ENCODE data around the gene C1orf159. TPM values are rescaled to one million over a fixed set of nuclear protein-coding genes. Genes with fewer than 3 reads are reported as not detected.

The C1orf159 gene
- total RNA-seq = 10 to 100 TPM; 18.0 to 22.0 TPM

DNA sequence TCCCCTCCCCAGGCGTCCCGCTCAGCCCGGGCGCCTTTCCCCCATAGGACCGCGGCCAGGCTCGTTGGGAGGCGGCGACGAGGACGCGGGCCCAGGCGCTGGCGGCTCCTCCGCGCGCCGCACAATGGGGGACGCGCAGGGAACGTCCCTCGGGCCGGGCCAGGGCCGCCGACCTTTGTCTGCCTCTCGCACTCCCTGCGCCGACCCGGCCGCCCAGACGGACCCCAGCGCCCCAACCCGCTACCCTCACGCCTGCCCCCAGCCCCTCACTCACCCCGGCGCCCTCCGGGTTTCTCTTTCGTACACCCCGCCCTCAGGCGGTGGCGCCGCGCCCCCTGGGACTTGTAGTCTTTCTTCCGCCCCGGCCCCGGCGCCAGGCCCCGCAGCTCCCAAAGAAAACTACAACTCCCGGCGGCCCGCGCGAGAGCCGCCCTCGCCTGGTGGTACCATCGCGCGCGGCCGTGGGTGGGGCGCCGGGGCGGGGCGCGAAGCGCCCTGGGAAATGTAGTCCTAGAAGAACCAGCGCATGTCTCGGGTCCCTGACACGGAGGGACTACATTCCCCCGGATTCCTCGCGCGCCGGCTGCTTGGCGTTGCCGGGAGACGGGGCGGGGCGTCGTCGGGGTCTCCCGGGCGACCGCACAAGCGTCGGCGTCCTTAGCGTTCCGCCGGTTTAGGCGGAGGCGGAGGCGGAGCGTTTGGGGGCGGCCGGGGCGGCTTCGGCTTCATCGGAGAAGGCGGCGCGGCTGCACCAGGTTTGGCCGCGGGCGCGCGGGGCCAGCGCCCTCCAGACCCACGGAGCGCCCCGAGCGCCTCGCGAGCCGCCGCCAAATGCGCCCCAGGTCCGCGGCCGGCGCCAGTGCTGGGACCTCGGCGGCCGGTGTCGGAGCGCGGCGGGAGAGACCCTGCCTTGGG is at the start of gene C1orf159:
Gene C1orf159 (minus strand): TSS at position 304 of the 915 bp plus-strand sequence. CDS start 24,546 bp downstream, outside the sequence.
- Mint-ChIP-seq H3K4me3 (peak within 1 kb of the TSS; percentile 87), H3K27me3 (peaks cover 8% of the 10 kb centered on the region), H3K9me3 (peaks cover 18% of the 10 kb centered on the region), H3K4me1 (peaks cover 14% of the 10 kb centered on the region), H3K27ac (peak within 1 kb of the TSS; percentile 90), H3K36me3 (ENCODE audit: low read depth) (peaks cover 31% of the 10 kb centered on the region)
- ChIA-PET CTCF (interaction anchor here (1.0 to 1.3 kb wide), 3 partner anchors 46 to 131 kb away, joined by 3 to 4 read pairs (median 3); no protein-coding TSS in a partner anchor), POLR2A (no interaction called here)
- DNase-seq = peak; percentile 98

DNA sequence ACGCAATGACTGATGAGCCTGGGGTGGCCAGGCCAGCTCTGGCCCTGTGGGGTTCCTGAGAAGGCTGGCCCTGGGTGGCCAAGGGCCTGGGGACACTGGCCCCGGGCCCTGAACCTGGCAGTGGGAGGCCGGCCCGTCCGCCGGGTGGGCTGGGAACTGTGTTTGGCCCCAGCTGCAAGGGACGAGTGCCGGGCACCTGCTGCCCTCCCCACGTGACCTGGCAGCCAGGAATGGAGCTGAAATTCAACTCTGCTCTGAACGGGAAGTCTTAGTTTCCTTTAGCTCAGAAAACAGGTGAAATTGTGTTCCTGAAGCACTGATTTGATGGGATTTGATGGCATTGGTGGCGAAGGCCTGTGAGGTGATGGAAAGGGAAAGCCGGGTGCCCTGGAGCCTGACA is 49.6 kb upstream of the C1orf159 start:
- Mint-ChIP-seq H3K36me3 (ENCODE audit: low read depth) (no peaks in the 10 kb centered on the region), H3K4me3 (no peak overlapping the region), H3K27ac (no peak overlapping the region), H3K27me3 (no peaks in the 10 kb centered on the region), H3K9me3 (no peaks in the 10 kb centered on the region), H3K4me1 (peaks cover 3% of the 10 kb centered on the region)
- no peak for DNase-seq
- POLR2A ChIA-PET = no interaction called here
- CTCF ChIA-PET = interaction anchor here (1.9 kb wide), 1 partner anchor 9 kb away, joined by 4 read pairs; no protein-coding TSS in a partner anchor

DNA sequence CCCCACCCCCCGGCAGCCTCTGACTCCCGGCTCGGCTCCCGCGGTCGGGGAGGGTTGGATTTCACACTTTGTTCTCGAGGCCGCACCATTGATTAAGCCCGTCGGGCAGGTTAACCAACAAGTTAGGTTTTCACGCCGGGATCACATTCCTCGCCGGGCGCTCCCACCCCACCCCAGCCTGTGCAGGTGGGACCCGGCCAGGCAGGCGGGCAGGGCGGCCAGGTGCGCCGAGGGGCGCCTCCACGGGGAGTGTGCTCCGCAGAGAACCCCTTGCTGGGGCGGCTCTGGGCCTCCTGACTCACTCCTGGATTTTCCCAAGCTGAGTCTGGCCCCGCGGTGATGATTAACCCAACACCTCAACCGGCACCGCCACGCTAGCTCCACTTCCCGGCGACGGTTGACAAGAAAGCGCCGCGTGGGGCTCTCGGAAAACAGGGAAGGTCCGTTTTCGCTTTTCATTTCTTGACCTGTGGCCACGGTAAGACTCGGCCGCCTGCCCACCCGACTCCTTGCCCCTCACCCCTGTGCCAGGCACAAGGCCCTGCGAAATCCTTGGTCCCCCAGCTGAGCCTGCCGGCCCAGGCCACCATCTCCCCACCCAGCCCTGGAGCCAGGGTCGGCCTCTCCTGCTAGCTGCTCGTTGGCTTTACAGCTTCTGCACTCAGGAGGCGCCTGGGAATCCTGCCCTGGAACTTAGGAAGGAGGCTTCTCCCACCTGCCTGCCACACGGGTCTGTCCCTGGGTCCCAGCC is 49.0 kb upstream of the C1orf159 start:
- CTCF ChIA-PET = interaction anchor here (1.9 kb wide), 1 partner anchor 8 kb away, joined by 4 read pairs; no protein-coding TSS in a partner anchor
- no peaks in the 10 kb centered on the region for H3K9me3 Mint-ChIP-seq
- H3K4me1 Mint-ChIP-seq = no peaks in the 10 kb centered on the region
- H3K27me3 Mint-ChIP-seq = no peaks in the 10 kb centered on the region
- no peak for DNase-seq
- no peaks in the 10 kb centered on the region for H3K36me3 Mint-ChIP-seq (ENCODE audit: low read depth)
- no peak overlapping the region for H3K4me3 Mint-ChIP-seq
- POLR2A ChIA-PET = no interaction called here
- no peak overlapping the region for H3K27ac Mint-ChIP-seq

DNA sequence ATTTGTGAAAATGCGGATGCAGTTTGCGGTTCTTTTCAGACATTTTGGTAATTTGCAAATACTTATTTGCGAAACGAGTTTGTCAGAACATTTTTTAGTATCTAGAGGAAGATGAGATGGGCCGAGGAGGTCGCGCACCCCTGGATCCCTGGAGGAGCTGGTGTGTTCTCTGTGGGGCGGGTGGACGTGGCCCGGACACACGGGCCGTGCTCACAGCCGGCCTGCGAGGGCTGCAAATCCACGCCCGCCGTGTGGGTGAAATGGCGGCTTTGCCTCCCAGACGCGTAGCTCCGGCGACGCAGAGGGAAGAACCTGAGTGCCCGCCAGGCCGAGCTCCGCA is 48.4 kb upstream of the C1orf159 start:
- ChIA-PET POLR2A (no interaction called here), CTCF (interaction anchor here (1.9 kb wide), 1 partner anchor 8 kb away, joined by 4 read pairs; no protein-coding TSS in a partner anchor)
- H3K27me3 Mint-ChIP-seq = no peaks in the 10 kb centered on the region
- no peak for DNase-seq
- no peaks in the 10 kb centered on the region for H3K36me3 Mint-ChIP-seq (ENCODE audit: low read depth)
- no peaks in the 10 kb centered on the region for H3K4me1 Mint-ChIP-seq
- H3K9me3 Mint-ChIP-seq = no peaks in the 10 kb centered on the region
- H3K4me3 Mint-ChIP-seq = no peak overlapping the region
- H3K27ac Mint-ChIP-seq = no peak overlapping the region

DNA sequence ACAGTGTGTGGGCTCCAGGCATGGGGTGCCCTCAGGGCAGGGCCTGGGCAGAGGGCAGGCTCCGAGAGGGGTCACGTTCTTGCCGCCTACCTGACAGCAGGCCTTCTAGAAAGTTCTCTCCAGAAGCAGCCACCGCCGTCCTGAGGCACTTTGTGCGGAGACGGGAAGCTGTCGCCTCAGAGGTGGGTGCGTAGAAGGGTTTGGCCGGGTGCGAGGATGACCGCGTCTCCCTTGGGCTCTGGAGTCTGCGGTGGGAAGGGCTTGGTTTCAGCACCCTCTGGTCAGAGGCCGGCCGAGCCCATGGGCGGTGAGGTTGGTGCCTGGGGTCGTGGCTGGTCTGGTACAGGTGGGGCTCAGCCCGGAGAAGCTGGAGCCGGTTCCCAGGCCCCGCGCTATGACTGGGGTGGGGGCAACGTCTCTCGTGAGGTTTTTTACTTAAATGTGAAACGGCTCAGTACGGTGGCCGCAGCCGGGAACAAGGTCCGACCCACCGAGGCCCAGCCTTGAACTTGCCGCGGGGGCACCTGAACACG is 47.7 kb upstream of the C1orf159 start:
- ChIA-PET POLR2A (no interaction called here), CTCF (no interaction called here)
- no peak overlapping the region for H3K27ac Mint-ChIP-seq
- no peaks in the 10 kb centered on the region for H3K9me3 Mint-ChIP-seq
- no peak overlapping the region for H3K4me3 Mint-ChIP-seq
- no peaks in the 10 kb centered on the region for H3K36me3 Mint-ChIP-seq (ENCODE audit: low read depth)
- DNase-seq = no peak
- H3K27me3 Mint-ChIP-seq = no peaks in the 10 kb centered on the region
- peaks cover 6% of the 10 kb centered on the region for H3K4me1 Mint-ChIP-seq

DNA sequence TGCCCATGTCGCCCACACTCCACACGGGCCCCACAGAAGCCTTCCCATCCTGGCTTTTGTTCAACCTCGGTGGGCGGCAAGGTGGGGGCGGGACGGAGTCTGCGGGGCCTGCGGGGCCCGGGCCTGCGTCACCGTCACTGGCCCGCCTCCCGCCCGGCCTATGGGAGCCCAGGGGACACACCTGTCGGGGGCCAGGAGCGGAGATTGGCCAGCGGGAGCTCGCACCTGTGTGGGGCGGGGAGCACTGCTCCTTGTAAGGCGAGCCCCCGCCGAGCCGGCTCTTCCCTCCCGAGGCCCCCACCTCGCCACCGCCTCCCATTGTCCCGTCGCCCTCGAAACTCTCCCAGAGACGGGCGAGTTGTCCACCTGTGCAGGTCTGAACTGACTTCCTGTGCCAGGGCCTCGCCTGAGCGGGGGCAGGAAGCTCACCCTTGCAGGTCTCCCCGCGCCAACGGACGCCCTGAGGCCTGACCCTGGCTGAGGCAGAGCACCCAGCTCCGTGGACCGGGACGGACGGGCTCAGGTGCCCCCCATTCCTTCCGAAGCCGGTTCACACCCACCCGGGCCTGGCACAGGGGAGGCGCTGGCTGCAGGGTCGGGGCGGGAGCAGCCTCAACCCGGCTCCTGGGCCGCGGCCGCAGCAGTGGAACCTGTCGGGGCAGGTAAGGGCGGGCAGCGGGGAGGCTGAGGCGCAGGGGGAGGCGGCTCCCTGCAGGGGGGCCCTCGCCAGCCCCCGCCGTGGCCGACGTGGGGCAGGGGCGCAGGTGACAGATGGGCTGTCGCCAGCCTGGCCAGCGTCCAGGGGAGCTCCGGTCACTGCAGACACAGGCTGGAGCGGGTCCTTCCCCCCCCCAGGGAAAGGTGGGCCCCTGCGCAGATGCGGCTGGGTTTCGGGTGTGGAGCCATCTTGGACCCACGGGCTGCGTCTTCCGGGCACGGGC is 47.0 kb upstream of the C1orf159 start:
- no peaks in the 10 kb centered on the region for H3K9me3 Mint-ChIP-seq
- no peaks in the 10 kb centered on the region for H3K27me3 Mint-ChIP-seq
- no peaks in the 10 kb centered on the region for H3K36me3 Mint-ChIP-seq (ENCODE audit: low read depth)
- ChIA-PET POLR2A (no interaction called here), CTCF (interaction anchor here (1.0 kb wide), 1 partner anchor 9 kb away, joined by 3 read pairs; no protein-coding TSS in a partner anchor)
- no peak overlapping the region for H3K4me3 Mint-ChIP-seq
- no peak for DNase-seq
- peaks cover 6% of the 10 kb centered on the region for H3K4me1 Mint-ChIP-seq
- no peak overlapping the region for H3K27ac Mint-ChIP-seq

DNA sequence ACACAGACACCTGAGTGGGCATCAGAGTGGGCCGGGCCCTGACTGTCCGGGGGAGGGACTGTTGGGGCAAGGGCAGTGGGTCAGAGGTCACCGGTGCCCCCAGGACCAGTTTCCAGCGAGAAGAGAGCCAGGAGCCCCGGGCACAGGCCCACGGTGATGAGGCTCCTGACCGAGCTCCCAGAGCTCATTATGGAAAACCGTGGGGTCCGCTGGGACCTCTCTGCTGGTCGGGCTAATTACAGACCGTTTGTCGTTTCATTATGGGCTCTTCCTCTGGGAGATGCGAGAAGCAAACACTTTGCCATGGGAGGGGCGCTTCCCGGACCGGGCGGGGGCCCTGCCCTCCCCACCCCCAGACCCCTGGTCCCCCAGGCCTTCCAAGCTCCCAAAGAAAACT is 45.8 kb upstream of the C1orf159 start:
- ChIA-PET POLR2A (no interaction called here), CTCF (no interaction called here)
- Mint-ChIP-seq H3K4me1 (peaks cover 8% of the 10 kb centered on the region), H3K36me3 (ENCODE audit: low read depth) (no peaks in the 10 kb centered on the region), H3K27ac (no peak overlapping the region), H3K27me3 (no peaks in the 10 kb centered on the region), H3K4me3 (no peak overlapping the region), H3K9me3 (no peaks in the 10 kb centered on the region)
- DNase-seq = no peak

DNA sequence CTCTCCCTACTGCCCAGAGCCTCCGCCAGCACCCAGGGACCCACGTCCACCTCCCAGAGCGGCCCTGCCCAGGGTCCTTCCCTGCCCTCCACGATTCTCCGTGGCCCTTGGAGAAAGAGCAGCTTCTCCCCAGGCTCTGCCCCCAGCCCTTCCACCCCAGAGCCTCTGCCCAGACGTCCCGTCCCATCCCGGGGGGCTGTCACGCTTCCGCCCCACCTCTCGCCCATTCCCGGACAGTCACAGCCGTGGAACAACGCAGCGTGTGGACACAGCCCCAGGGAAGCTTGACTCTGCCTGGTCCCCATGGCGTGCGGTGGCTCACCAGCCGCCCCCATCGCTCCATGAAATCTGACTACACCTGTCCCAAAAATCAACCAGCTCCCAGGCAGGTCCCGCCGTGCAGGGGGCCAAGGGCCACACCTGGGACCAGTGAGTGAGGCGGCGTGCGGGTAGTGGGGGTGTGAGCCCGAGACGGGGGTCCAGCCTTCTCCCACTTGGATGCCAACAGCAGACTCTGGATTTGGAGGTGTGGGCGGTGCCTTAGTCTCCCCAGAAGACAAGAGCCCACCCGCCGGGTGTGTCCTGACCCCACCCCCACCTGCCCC is 45.3 kb upstream of the C1orf159 start:
- POLR2A ChIA-PET = no interaction called here
- H3K9me3 Mint-ChIP-seq = no peaks in the 10 kb centered on the region
- no peaks in the 10 kb centered on the region for H3K36me3 Mint-ChIP-seq (ENCODE audit: low read depth)
- CTCF ChIA-PET = no interaction called here
- H3K27me3 Mint-ChIP-seq = no peaks in the 10 kb centered on the region
- no peak overlapping the region for H3K4me3 Mint-ChIP-seq
- no peak for DNase-seq
- H3K27ac Mint-ChIP-seq = no peak overlapping the region
- H3K4me1 Mint-ChIP-seq = peaks cover 12% of the 10 kb centered on the region

DNA sequence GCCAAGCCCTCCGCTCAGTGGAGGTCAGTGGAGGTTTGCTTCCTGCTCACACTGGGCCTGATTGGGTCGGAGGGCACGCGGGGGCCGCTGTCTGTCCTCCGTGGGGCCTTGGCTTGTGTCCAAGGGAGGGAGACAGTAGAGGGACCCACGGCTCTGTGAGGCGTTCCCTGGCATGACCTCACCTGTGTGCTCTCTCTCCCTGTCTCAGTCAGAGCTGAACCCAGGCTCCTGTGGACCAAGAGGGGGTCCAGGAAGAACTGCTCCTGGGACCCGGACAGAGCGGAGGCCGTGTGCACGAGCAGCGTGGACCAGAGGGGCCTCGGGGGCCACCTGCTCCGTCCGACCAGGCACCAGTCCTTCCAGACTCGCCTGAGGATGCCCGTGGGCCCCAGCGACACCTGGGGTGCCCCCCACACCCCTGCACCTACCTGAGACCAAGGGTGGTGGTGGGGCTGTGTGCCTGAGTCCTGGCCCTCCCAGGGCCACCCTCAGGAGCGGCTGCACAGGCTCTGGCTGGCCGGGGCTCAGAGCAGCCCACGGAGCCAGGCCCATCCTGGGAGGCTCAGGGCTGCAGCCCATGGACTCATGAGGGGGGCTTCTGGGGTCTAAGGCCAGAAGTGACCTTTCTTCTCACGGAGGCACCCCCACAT is 44.5 kb upstream of the C1orf159 start:
- ChIA-PET CTCF (no interaction called here), POLR2A (no interaction called here)
- H3K4me3 Mint-ChIP-seq = no peak overlapping the region
- peaks cover 12% of the 10 kb centered on the region for H3K4me1 Mint-ChIP-seq
- no peaks in the 10 kb centered on the region for H3K27me3 Mint-ChIP-seq
- H3K27ac Mint-ChIP-seq = no peak overlapping the region
- DNase-seq = no peak
- H3K36me3 Mint-ChIP-seq (ENCODE audit: low read depth) = no peaks in the 10 kb centered on the region
- no peaks in the 10 kb centered on the region for H3K9me3 Mint-ChIP-seq

DNA sequence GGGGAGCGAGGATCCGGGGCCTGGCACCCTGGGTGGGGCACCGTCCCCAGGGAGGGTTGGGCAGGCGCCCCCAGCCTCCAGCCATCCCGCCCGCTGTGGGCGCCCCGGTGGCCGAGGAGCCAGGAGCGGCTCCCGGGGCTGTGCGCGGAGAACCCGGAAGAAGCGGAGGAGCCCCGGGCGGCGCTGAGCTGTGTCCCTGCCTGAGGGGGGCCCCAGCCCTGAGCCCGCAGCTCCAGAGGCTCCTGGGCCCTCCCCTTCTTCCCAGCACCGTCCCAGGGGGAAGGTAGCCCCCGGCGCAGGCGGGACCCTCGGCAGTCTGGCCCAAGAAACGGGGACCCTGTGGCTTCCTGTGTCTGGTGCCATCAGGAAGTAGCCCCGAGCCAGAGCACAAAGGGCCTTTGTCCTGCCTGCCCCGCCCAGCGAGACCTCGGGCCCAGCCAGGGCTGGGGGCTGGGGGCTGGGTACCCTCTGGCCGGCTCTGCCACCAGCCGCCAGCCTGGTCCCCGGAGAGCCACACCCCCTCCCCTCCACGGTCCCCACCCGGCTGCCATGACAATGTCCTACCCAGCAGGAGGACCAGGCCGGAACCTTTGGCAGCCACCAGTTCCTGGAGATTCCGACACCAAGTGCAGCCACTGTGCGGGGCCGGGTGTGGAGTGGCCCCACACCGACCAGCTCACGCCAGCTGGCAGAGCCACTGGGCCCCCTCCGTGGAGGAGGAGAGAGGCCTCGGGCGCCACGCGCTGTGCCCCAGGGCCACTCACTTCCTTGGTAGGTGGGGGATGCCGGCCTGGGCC is 42.2 kb upstream of the C1orf159 start:
- Mint-ChIP-seq H3K36me3 (ENCODE audit: low read depth) (peaks cover 9% of the 10 kb centered on the region), H3K4me3 (peak overlapping the region; percentile 19), H3K27me3 (no peaks in the 10 kb centered on the region), H3K27ac (peak overlapping the region; percentile 19), H3K4me1 (peaks cover 15% of the 10 kb centered on the region), H3K9me3 (peaks cover 9% of the 10 kb centered on the region)
- CTCF ChIA-PET = interaction anchor here (0.6 to 2.4 kb wide), 4 partner anchors 12 to 106 kb away, joined by 3 to 7 read pairs (median 4); no protein-coding TSS in a partner anchor
- no peak for DNase-seq
- POLR2A ChIA-PET = no interaction called here

DNA sequence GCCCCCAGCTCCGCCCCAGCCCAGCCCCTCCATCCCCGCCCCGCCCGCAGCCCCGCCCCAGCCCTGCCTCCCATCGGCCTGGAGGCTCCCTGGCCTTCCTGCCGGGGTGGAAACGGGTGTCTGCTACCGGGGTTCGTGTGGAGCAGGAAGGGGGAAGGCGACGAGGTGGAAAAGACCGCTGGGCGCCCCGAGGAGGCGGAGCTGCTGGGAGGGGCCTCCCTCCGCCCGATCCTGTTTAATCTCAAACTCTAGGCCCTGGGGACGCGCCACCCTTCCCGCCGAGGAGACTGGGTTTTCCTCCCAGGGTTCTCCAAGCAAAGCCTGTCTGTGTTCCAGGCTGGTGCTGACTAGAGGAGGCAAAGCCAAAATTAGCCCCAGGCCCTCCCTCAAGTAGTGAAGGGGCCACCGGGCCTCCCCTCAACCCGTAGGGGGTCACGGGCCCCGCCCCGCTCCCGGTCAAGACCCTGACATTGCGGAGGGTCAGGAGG is 41.6 kb upstream of the C1orf159 start:
- H3K27ac Mint-ChIP-seq = peak overlapping the region; percentile 81
- peaks cover 16% of the 10 kb centered on the region for H3K4me1 Mint-ChIP-seq
- H3K9me3 Mint-ChIP-seq = peaks cover 15% of the 10 kb centered on the region
- DNase-seq = peak; percentile 65
- ChIA-PET POLR2A (no interaction called here), CTCF (interaction anchor here (1.7 to 2.4 kb wide), 2 partner anchors 13 to 35 kb away, joined by 5 to 7 read pairs; no protein-coding TSS in a partner anchor)
- H3K27me3 Mint-ChIP-seq = no peaks in the 10 kb centered on the region
- peaks cover 15% of the 10 kb centered on the region for H3K36me3 Mint-ChIP-seq (ENCODE audit: low read depth)
- peak overlapping the region; percentile 66 for H3K4me3 Mint-ChIP-seq
